K562 (cell line): Measurements from ENCODE around the gene SYS1. TPM values are rescaled to one million over a fixed set of nuclear protein-coding genes. Genes with fewer than 3 reads are reported as not detected.

Experiments used
- ATAC-seq: fragments of 200-7000 bp; cut with Tn5 transposase; 3 replicates; pipeline ENCODE4 v1.9.1; 2020; ENCODE audit warnings: moderate library complexity
- BruUV-seq: library from RNA; stranded (reverse); fragments of 400-500 nt; replicated peaks from 2 replicates; lab custom pipeline; 2021; lab: Mats Ljungman, UMichigan
- CTCF ChIA-PET: fragments of 300-600 bp; formaldehyde crosslinking; extraction: SDS; loops from one replicate; lab custom pipeline; 2021; ENCODE audit warnings: low intra/inter-chr PET ratio; lab: Yijun Ruan, JAX
- POLR2A ChIA-PET: fragments of 300-600, 350-650 bp; sonication (Branson Sonifier 250); formaldehyde crosslinking; extraction: SDS; loops from one replicate; lab custom pipeline; 2021; ENCODE audit warnings: antibody characterized with exemption, inconsistent platforms; lab: Yijun Ruan, JAX
- DNase-seq, 4 experiments: peaks; one replicate each; pipeline versions ENCODE4 v3.0.0 to v3.0.0-alpha.2; 2011 to 2018; ENCODE audit warnings: low spot score in 3 of 4, mixed read lengths in 3 of 4; ENCODE audit errors: extremely low read depth in 1 of 4
- FAIRE-seq: peaks from 2 replicates; lab custom pipeline; 2011; peaks lifted over from hg19 to GRCh38; lab: Jason Lieb, UNC
- H2AFZ ChIP-seq: 2 replicates; pipeline ENCODE4 v1.6.0; 2011; ENCODE audit warnings: low read depth, low read length, control low read depth, inconsistent platforms
- H3K27ac ChIP-seq: fragments of 200-600 bp; 3 replicates; pipeline ENCODE4 v1.8.0; 2011; ENCODE audit warnings: low read depth, mild to moderate bottlenecking, control low read depth, inconsistent platforms, low read length, moderate library complexity, mixed read lengths; ENCODE audit errors: extremely low read depth
- H3K27me3 ChIP-seq, 2 experiments: fragments of 300-600 bp in 1 of 2; 2 replicates in 1 of 2; 3 replicates in 1 of 2; pipeline versions ENCODE4 v1.6.0 to v1.8.0; 2011; ENCODE audit warnings: inconsistent platforms in 2 of 2, low read length in 2 of 2, mild to moderate bottlenecking in 1 of 2, mixed read lengths in 1 of 2, moderate library complexity in 1 of 2; ENCODE audit not compliant: control insufficient read depth in 2 of 2, insufficient read depth in 2 of 2
- H3K36me3 ChIP-seq: fragments of 300-600 bp; 3 replicates; pipeline ENCODE4 v1.8.0; 2011; ENCODE audit warnings: mild to moderate bottlenecking, low read length, inconsistent platforms; ENCODE audit not compliant: control insufficient read depth, insufficient read depth
- H3K4me1 ChIP-seq, 2 experiments: fragments of 200-600 bp in 1 of 2; replicated peaks in 1 of 2; 2 replicates in 1 of 2; 3 replicates in 1 of 2; pipeline versions ENCODE4 v1.5.1 to v1.8.0; 2011; ENCODE audit warnings: inconsistent platforms in 2 of 2, low read length in 2 of 2, mild to moderate bottlenecking in 1 of 2, mixed read lengths in 1 of 2, moderate library complexity in 1 of 2; ENCODE audit not compliant: control insufficient read depth in 2 of 2, insufficient read depth in 2 of 2
- H3K4me2 ChIP-seq: 2 replicates; pipeline ENCODE4 v1.6.1; 2011; ENCODE audit warnings: low read length, control low read depth, inconsistent platforms, mixed read lengths; ENCODE audit not compliant: insufficient read depth
- H3K4me3 ChIP-seq: fragments of 200-600 bp; sonication (generic), shearing (Covaris generic); 2 replicates; pipeline ENCODE4 v1.5.1; 2016; ENCODE audit warnings: control low read depth, inconsistent platforms
- H3K79me2 ChIP-seq: fragments of 200-600 bp; 3 replicates; pipeline ENCODE4 v1.8.0; 2011; ENCODE audit warnings: low read length, inconsistent platforms; ENCODE audit not compliant: control insufficient read depth, insufficient read depth
- H3K9ac ChIP-seq, 2 experiments: 2 replicates each; pipeline versions ENCODE4 v1.6.0 to v1.6.1; 2011; ENCODE audit warnings: low read depth in 2 of 2, low read length in 2 of 2, control low read depth in 1 of 2, inconsistent platforms in 1 of 2, mild to moderate bottlenecking in 1 of 2, mixed read lengths in 1 of 2; ENCODE audit not compliant: insufficient read depth in 1 of 2
- H3K9me1 ChIP-seq: one replicate; pipeline ENCODE4 v1.6.0; 2011; ENCODE audit warnings: inconsistent platforms, mild to moderate bottlenecking, low read length, moderate library complexity; ENCODE audit not compliant: control insufficient read depth, insufficient read depth
- H3K9me3 ChIP-seq: replicated peaks from 2 replicates; pipeline ENCODE4 v1.5.1; 2011; ENCODE audit warnings: low read depth, low read length, inconsistent platforms; ENCODE audit not compliant: control insufficient read depth, insufficient read depth
- H4K20me1 ChIP-seq: replicated peaks from 2 replicates; pipeline ENCODE4 v1.6.1; 2011; ENCODE audit warnings: low read length, inconsistent platforms, mixed read lengths; ENCODE audit not compliant: control insufficient read depth, insufficient read depth
- CBX3 ChIP-seq, 2 experiments: IDR thresholded peaks; 1 replicate in 1 of 2; 2 replicates in 1 of 2; pipeline ENCODE4 v1.6.1; 2012; ENCODE audit warnings: inconsistent platforms in 2 of 2, low read length in 2 of 2, borderline replicate concordance in 1 of 2, control low read depth in 1 of 2
- CEBPB ChIP-seq: fragments of 450-650 bp; IDR thresholded peaks from 2 replicates; pipeline ENCODE4 v1.6.1; 2016; ENCODE audit warnings: missing genetic modification characterization, missing compliant biosample characterization
- CHAMP1 ChIP-seq: fragments of 450-650 bp; IDR thresholded peaks from 2 replicates; pipeline ENCODE4 v1.6.1; 2016; ENCODE audit warnings: mild to moderate bottlenecking
- EGR1 ChIP-seq: fragments of 450-650 bp; conservative IDR thresholded peaks from 2 replicates; pipeline ENCODE4 v1.6.1; 2017; ENCODE audit warnings: mild to moderate bottlenecking
- FOXK2 ChIP-seq, 2 experiments: fragments of 450-650 bp; IDR thresholded peaks in 1 of 2; conservative IDR thresholded peaks in 1 of 2; 2 replicates each; pipeline ENCODE4 v1.6.1; 2016; ENCODE audit warnings: low read depth in 2 of 2, mild to moderate bottlenecking in 1 of 2
- GABPB1 ChIP-seq: sonication (generic); formaldehyde crosslinking; IDR thresholded peaks from 2 replicates; pipeline ENCODE4 v1.8.0; 2022; ENCODE audit warnings: mild to moderate bottlenecking, missing genetic modification reagents
- HNRNPH1 ChIP-seq: fragments of 200-400 bp; formaldehyde crosslinking; optimal IDR thresholded peaks from 2 replicates; pipeline ENCODE3; 2017; ENCODE audit warnings: low read depth, mild to moderate bottlenecking, low read length, moderate library complexity
- MXI1 ChIP-seq: IDR thresholded peaks from 2 replicates; pipeline ENCODE4 v1.6.1; 2011; ENCODE audit warnings: low read depth, mild to moderate bottlenecking, improper control_type of control experiment, low read length
- RBM22 ChIP-seq: fragments of 200-400 bp; formaldehyde crosslinking; IDR thresholded peaks from 2 replicates; pipeline ENCODE4 v1.6.1; 2018; ENCODE audit warnings: low read length, low read depth; ENCODE audit not compliant: poor library complexity, severe bottlenecking
- RBM25 ChIP-seq: fragments of 200-400 bp; formaldehyde crosslinking; IDR thresholded peaks from 2 replicates; pipeline ENCODE4 v1.6.1; 2018; ENCODE audit warnings: low read length, low read depth, moderate library complexity; ENCODE audit not compliant: severe bottlenecking
- TARDBP ChIP-seq: fragments of 450-650 bp; IDR thresholded peaks from 2 replicates; pipeline ENCODE4 v1.6.1; 2016
- ZBTB49 ChIP-seq: sonication (generic); formaldehyde crosslinking; IDR thresholded peaks from 2 replicates; pipeline ENCODE4 v1.8.0; 2022; ENCODE audit warnings: missing genetic modification reagents, mild to moderate bottlenecking, borderline replicate concordance
- ZNF316 ChIP-seq: fragments of 450-650 bp; IDR thresholded peaks from 2 replicates; pipeline ENCODE4 v1.6.1; 2016
- ZNF41 ChIP-seq: fragments of 250-450 bp; sonication (Bioruptor Pico); conservative IDR thresholded peaks from 2 replicates; pipeline ENCODE4 v1.4.0; 2020; ENCODE audit warnings: mild to moderate bottlenecking
- ZNF668 ChIP-seq: fragments of 250-450 bp; sonication (Bioruptor Pico); IDR thresholded peaks from 2 replicates; pipeline ENCODE4 v1.8.0; 2022; ENCODE audit warnings: mild to moderate bottlenecking, inconsistent platforms
- WGBS: fragments of 100-300 bp; shearing (Covaris generic); methylation state at CpG from one replicate; pipeline ENCODE4 v1.1.6; 2016; ENCODE audit warnings: low coverage, mixed read lengths; ENCODE audit not compliant: insufficient coverage; ENCODE audit errors: missing lambda C conversion rate; 5-methylcytosine and 5-hydroxymethylcytosine counted together
- in situ Hi-C: fragments of 300-500 bp; cut with MboI; formaldehyde crosslinking; loops from 4 replicates; pipeline ENCODE4 v1.15.0; 2018; ENCODE audit warnings: inconsistent platforms, mixed read lengths
- intact Hi-C: fragments of 100-400 bp; cut with micrococcal nuclease; formaldehyde crosslinking; loops from 2 replicates; pipeline ENCODE4 v1.14.2; 2022
- polyA plus RNA-seq, 8 experiments: library from polyadenylated mRNA; depleted of rRNA in 4 of 8; stranded (reverse) in 5 of 8; unstranded in 3 of 8; fragments of >200 nt; fragmentation: Nextera tagmentation in 2 of 8; fragmentation: Illumina TruSeq in 1 of 8; extraction: Ambion mirVana in 2 of 8; extraction: Trizol in 1 of 8; gene quantifications; 2 replicates each; pipeline versions ENCODE4 v1.2.1 to v1.2.3, GENCODE V29; 2011 to 2014; ENCODE audit warnings: inconsistent platforms in 1 of 8, missing spikeins in 1 of 8
- total RNA-seq, 7 experiments: library from RNA; depleted of rRNA in 6 of 7; stranded (reverse); fragments of >200 nt in 6 of 7; fragmentation: Illumina TruSeq in 2 of 7; extraction: Trizol in 2 of 7; gene quantifications; 2 replicates each; pipeline versions ENCODE4 v1.2.1 to v1.2.3, GENCODE V29; 2011 to 2021; ENCODE audit warnings: low replicate concordance in 1 of 7
- TF ChIP-seq, protein P1 (sequence below): sonication (generic); formaldehyde crosslinking; IDR thresholded peaks from 2 replicates; pipeline ENCODE4 v1.8.0; 2022; ENCODE audit warnings: mild to moderate bottlenecking, low read depth, missing genetic modification reagents

The SYS1 gene
- total and polyA plus RNA-seq, 9 of the 15 experiments (the other 6 are each of a cell fraction or from before 2014, with no cell fraction given): 11.1 to 25.2 (median 17.5) TPM

DNA sequence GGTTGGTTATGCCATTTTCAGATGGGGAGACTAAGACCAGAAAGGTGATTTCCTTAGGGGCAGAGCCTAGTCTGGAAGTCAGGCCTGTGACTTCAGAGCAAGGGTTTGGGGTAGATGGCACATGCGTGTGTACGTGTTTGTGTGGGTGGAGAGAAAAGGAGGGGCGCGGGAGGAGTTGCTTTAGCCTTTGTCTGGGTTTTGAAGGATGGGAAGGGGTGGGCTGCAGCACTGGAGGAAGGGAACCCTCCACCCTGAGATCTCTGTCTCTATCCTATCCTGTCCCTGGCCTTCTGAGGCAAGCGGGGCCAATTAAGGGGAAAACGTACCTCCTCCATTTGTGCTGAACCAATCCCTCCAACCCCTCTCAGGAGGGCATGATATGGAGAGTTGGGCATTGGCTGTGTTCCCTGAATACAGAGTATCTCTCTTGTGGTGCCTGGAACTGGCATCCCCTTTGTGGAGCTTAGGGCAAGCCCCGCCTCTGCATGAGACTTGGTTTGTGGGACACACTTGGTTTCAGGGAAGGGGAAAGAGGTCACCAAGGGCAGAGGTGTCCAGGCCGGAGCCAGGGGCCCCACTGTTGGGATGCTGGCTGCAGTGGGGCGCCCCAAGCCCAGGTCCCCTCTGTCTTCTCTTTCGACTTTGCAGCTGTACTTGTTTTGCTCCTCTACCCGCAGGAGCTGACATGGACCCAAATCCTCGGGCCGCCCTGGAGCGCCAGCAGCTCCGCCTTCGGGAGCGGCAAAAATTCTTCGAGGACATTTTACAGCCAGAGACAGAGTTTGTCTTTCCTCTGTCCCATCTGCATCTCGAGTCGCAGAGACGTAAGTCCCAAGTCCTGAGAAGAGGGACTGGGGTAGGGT lies 45.1 kb downstream of the SYS1 start, which contains the start of gene DBNDD2:
DBNDD2 (plus strand) TSS at position 507 of the 863 bp plus-strand sequence; CDS start at position 686, 179 bp downstream.
- ATAC-seq (no peak), DNase-seq (no peak), FAIRE-seq (no peak)
- peak within 1 kb of the TSS; percentile 96; the same call in 1 of the 2 replicates for H2AFZ ChIP-seq
- H3K27me3 ChIP-seq: no peaks in the 10 kb centered on the region; a peak in 1 of 5 replicates
- POLR2A ChIA-PET: interaction anchor here (1.0 to 1.7 kb wide), 4 partner anchors 8 to 37 kb away, joined by 3 to 9 read pairs (median 4); partner anchors contain the start of gene PIGT
- H3K9me3 ChIP-seq: no peaks in the 10 kb centered on the region
- BruUV-seq: no TSS peak
- H3K27ac ChIP-seq: no peak within 1 kb of the TSS; the same call in 2 of the 3 replicates
- H3K9me1 ChIP-seq: no peaks in the 10 kb centered on the region
- CTCF ChIA-PET: no interaction called here
- peaks cover 17% of the 10 kb centered on the region; the same call in 2 of the 3 replicates for H3K79me2 ChIP-seq
- H3K9ac ChIP-seq: peak within 1 kb of the TSS; percentile 72 to 89; a peak in 3 of 4 replicates
- intact Hi-C loops (no loop called here), in situ Hi-C loops (no loop called here)
- 87% methylated on average over 21 of the region's 21 CpGs for WGBS
- peak within 1 kb of the TSS; percentile 70 for H3K4me3 ChIP-seq
- peak within 1 kb of the TSS; percentile 90 for H3K4me2 ChIP-seq
- no peaks in the 10 kb centered on the region for H4K20me1 ChIP-seq
- peaks cover 19% of the 10 kb centered on the region for H3K36me3 ChIP-seq
- H3K4me1 ChIP-seq: peaks cover 23 to 25% of the 10 kb centered on the region in 2 experiments; a peak in 4 of 5 replicates
- TF ChIP-seq TARDBP (no peak), FOXK2 (conservative IDR thresholded peaks at IDR 0.05 in 1 of 2, IDR thresholded peaks at IDR 0.05 in 1 of 2; ENCODE audit: low read depth in 2 of 2) (no peak), ZNF668 (CRISPR knock-in tag) (no peak), RBM22 (no peak), MXI1 (no peak), CBX3 (IDR thresholded peaks at IDR 0.05; ENCODE audit: borderline replicate concordance in 1 of 2, low read length in 2 of 2) (no peak), CHAMP1 (no peak), GABPB1 (CRISPR knock-in tag) (no peak), CEBPB (tag) (no peak), ZNF41 (CRISPR knock-in tag) (no peak), HNRNPH1 (no peak), ZBTB49 (no peak), ZNF316 (no peak), EGR1 (peak; percentile 28; the same call in 1 of the 2 replicates), RBM25 (no peak)
- TF ChIP-seq, protein P1, sequence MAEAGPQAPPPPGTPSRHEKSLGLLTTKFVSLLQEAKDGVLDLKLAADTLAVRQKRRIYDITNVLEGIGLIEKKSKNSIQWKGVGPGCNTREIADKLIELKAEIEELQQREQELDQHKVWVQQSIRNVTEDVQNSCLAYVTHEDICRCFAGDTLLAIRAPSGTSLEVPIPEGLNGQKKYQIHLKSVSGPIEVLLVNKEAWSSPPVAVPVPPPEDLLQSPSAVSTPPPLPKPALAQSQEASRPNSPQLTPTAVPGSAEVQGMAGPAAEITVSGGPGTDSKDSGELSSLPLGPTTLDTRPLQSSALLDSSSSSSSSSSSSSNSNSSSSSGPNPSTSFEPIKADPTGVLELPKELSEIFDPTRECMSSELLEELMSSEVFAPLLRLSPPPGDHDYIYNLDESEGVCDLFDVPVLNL (CRISPR knock-in tag): no peak
